PC-9 (cell line): Measurements from ENCODE around the gene DISP3.

Source experiments
- EZH2 ChIP-seq: fragments of 200-600 bp; sonication (generic); IDR thresholded peaks from 2 replicates; pipeline ENCODE4 v1.8.0; 2017; ENCODE audit warnings: antibody characterized with exemption, low read depth
- TF ChIP-seq, protein P1 (sequence below): fragments of 200-600 bp; sonication (generic); conservative IDR thresholded peaks from 2 replicates; pipeline ENCODE4 v1.6.1; 2017; ENCODE audit warnings: mixed run types, antibody characterized with exemption, mild to moderate bottlenecking, moderate library complexity

DNA sequence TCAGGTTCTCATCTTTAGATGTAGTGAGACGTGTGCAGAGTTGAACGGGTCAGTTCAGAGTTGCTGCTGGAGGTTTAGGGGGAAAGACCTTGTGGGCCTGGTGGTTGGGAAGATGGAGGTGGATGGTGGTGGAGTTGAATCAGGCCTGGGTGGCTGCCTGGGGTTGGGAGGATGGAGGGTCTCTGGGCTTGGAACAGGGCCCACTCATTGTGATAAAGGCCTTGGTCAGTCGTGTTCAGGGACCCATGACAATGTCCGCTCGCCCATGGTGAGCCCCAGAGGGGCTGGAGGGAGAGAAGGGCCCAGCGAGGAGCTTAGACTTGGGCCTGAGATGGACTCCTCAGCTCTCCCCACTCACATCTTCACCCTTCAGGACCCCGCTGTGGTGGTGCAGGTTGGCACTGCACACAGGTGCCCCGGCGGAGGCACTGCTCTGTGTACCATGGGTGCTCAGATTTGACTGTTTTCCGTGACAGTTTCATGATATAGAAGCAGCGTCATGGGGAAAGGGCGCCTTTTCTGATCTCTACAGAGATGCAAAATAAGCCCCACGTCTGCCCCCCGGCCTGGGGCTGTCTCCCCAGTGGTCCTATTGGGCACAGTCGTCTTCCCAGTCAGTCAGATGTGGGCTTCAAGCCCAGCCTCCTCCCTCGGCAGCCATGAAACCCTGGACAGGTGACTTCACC, 39.2 kb downstream of the DISP3 start:
- no peak for TF ChIP-seq EZH2
- TF ChIP-seq, protein P1, sequence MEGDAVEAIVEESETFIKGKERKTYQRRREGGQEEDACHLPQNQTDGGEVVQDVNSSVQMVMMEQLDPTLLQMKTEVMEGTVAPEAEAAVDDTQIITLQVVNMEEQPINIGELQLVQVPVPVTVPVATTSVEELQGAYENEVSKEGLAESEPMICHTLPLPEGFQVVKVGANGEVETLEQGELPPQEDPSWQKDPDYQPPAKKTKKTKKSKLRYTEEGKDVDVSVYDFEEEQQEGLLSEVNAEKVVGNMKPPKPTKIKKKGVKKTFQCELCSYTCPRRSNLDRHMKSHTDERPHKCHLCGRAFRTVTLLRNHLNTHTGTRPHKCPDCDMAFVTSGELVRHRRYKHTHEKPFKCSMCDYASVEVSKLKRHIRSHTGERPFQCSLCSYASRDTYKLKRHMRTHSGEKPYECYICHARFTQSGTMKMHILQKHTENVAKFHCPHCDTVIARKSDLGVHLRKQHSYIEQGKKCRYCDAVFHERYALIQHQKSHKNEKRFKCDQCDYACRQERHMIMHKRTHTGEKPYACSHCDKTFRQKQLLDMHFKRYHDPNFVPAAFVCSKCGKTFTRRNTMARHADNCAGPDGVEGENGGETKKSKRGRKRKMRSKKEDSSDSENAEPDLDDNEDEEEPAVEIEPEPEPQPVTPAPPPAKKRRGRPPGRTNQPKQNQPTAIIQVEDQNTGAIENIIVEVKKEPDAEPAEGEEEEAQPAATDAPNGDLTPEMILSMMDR = no peak
